Erythroblast (primary cell): ENCODE measurements around the gene NRG2.
A peak's percentile ranks its signal among the peaks of the same experiment; 100 is the strongest.

Experiments
- DNase-seq, 2 experiments: peaks; one replicate each; lab custom pipeline; 2025; lab: John Stamatoyannopoulos, UW
- GATA1 ChIP-seq: IDR thresholded peaks from 2 replicates; pipeline ENCODE4 v1.6.1; 2011; ENCODE audit warnings: low read depth, mild to moderate bottlenecking, control low read depth, low read length, moderate library complexity
- POLR2A ChIP-seq: IDR thresholded peaks from 2 replicates; pipeline ENCODE4 v1.6.1; 2011; ENCODE audit warnings: mild to moderate bottlenecking, low read length

NRG2 gene

GRCh38 chr5:139864716-139865483 lies 178.2 kb downstream of the NRG2 start:
- TF ChIP-seq GATA1 (no peak), POLR2A (no peak)
- no peak for DNase-seq

- TF ChIP-seq POLR2A, result no peak
- no peak for TF ChIP-seq GATA1
Observed at GRCh38 chr5:139863855-139864558, 179.1 kb downstream of the NRG2 start.

GRCh38 chr5:139863361-139863760 lies 179.7 kb downstream of the NRG2 start:
- no peak for TF ChIP-seq POLR2A
- no peak for TF ChIP-seq GATA1
- no peak for DNase-seq

More at GRCh38 chr5:139863855-139864558, 179.1 kb downstream of the NRG2 start:
- DNase-seq, result peak; percentile 37 to 65

- no peak for DNase-seq
- TF ChIP-seq GATA1 (no peak), POLR2A (no peak)
Observed at GRCh38 chr5:139862803-139863202, 180.3 kb downstream of the NRG2 start.

- TF ChIP-seq POLR2A (no peak), GATA1 (no peak)
- peak in 1 of 2 experiments; percentile 11 for DNase-seq
Observed at GRCh38 chr5:139862313-139862712, 180.8 kb downstream of the NRG2 start.

GRCh38 chr5:139861889-139862207 lies 181.3 kb downstream of the NRG2 start:
- DNase-seq, result no peak
- no peak for TF ChIP-seq GATA1
- no peak for TF ChIP-seq POLR2A

- DNase-seq, result no peak
- TF ChIP-seq POLR2A, result no peak
- no peak for TF ChIP-seq GATA1
Observed at GRCh38 chr5:139861021-139861888, 181.8 kb downstream of the NRG2 start.

GRCh38 chr5:139859013-139859412 lies 184.1 kb downstream of the NRG2 start:
- no peak for TF ChIP-seq POLR2A
- TF ChIP-seq GATA1, result no peak
- no peak for DNase-seq

- no peak for TF ChIP-seq GATA1
- TF ChIP-seq POLR2A, result no peak
- no peak for DNase-seq
Observed at GRCh38 chr5:139856714-139857113, 186.4 kb downstream of the NRG2 start.

GRCh38 chr5:139855946-139856540 lies 187.1 kb downstream of the NRG2 start:
- no peak for TF ChIP-seq GATA1
- TF ChIP-seq POLR2A, result no peak
- DNase-seq, result no peak

GRCh38 chr5:139855451-139855850 lies 187.6 kb downstream of the NRG2 start:
- TF ChIP-seq POLR2A (no peak), GATA1 (no peak)
- DNase-seq, result no peak

GRCh38 chr5:139854953-139855352 lies 188.1 kb downstream of the NRG2 start:
- TF ChIP-seq POLR2A, result no peak
- TF ChIP-seq GATA1, result no peak
- DNase-seq, result no peak

GRCh38 chr5:139854029-139854605 lies 189.0 kb downstream of the NRG2 start:
- no peak for DNase-seq
- no peak for TF ChIP-seq GATA1
- no peak for TF ChIP-seq POLR2A
